ENCODE results near the gene BARD1.

Gene BARD1

DNA sequence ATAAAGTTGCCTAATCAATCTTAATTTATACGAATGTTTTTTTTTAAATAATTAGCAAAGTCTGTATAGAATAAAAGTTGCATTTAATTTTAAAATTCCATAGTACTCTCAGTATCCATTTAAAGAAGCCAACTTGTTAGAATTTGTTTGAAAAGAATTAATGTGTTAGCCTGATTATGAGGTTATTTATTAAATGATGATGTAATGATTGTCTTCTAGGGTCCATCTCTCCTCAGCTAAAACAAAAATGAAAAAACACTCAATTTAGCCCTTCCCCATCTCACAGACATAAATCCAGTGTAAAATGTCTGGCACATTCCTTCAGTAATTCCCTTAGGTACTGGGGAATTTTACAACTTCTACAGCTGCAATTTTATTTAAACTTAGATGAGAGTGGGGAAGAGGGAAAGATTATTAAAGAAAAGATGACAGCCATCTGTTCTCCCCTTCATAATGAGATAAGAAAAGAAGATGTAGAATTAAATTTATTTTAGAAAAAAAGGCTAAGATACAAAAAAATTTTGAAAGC is 68.6 kb downstream of the BARD1 start:
- no peak for ATAC-seq
- no peak for TF ChIP-seq ZFP3 (CRISPR knock-in tag; IDR thresholded peaks at IDR 0.05)
- no peak for TF ChIP-seq ISL1 (CRISPR knock-in tag; IDR thresholded peaks at IDR 0.05)
- TF ChIP-seq ZNF565 (CRISPR knock-in tag; conservative IDR thresholded peaks at IDR 0.05; ENCODE audit: low read depth), result no peak
- TF ChIP-seq CSDC2 (CRISPR knock-in tag; IDR thresholded peaks at IDR 0.05), result no peak
- TF ChIP-seq PPARA (CRISPR knock-in tag; IDR thresholded peaks at IDR 0.05; ENCODE audit: borderline replicate concordance), result no peak
- TF ChIP-seq, protein P1, sequence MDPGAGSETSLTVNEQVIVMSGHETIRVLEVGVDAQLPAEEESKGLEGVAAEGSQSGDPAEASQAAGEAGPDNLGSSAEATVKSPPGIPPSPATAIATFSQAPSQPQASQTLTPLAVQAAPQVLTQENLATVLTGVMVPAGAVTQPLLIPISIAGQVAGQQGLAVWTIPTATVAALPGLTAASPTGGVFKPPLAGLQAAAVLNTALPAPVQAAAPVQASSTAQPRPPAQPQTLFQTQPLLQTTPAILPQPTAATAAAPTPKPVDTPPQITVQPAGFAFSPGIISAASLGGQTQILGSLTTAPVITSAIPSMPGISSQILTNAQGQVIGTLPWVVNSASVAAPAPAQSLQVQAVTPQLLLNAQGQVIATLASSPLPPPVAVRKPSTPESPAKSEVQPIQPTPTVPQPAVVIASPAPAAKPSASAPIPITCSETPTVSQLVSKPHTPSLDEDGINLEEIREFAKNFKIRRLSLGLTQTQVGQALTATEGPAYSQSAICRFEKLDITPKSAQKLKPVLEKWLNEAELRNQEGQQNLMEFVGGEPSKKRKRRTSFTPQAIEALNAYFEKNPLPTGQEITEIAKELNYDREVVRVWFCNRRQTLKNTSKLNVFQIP (CRISPR knock-in tag; IDR thresholded peaks at IDR 0.05; ENCODE audit: borderline replicate concordance, low read depth), result no peak
- TF ChIP-seq TCF4 (CRISPR knock-in tag; IDR thresholded peaks at IDR 0.05; ENCODE audit: borderline replicate concordance), result no peak
- no peak for TF ChIP-seq ZNF8 (CRISPR knock-in tag; IDR thresholded peaks at IDR 0.05)
- TF ChIP-seq ZC3H10 (CRISPR knock-in tag; IDR thresholded peaks at IDR 0.05), result no peak

DNA sequence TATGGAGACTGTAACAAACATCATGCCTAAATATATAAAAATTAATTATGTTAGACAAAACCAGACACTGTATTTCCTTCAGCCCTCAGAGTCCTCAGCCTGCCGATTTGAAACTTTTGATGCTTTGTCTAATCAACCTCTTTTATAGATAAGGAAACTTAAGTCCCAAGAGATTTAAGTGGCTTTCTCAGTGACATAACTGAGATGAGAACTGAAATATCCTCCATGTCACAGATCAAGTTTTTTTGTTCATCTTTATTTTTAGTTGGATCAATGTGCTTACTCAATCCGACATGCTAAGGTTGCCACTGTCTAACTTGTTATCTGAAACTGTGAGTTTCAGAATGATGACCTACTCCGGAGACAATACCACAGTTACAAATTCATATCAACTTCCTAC is 72.3 kb downstream of the BARD1 start:
- no peak for ATAC-seq
- TF ChIP-seq RARB (CRISPR knock-in tag; IDR thresholded peaks at IDR 0.05) (no peak), PPARA (CRISPR knock-in tag; IDR thresholded peaks at IDR 0.05; ENCODE audit: borderline replicate concordance) (no peak), BACH2 (CRISPR knock-in tag; IDR thresholded peaks at IDR 0.05; ENCODE audit: borderline replicate concordance) (no peak), ESRRG (CRISPR knock-in tag; IDR thresholded peaks at IDR 0.05) (no peak), CSDC2 (CRISPR knock-in tag; IDR thresholded peaks at IDR 0.05) (no peak), ARNTL (CRISPR knock-in tag; IDR thresholded peaks at IDR 0.05; ENCODE audit: borderline replicate concordance, low read depth) (no peak), ZNF8 (CRISPR knock-in tag; IDR thresholded peaks at IDR 0.05) (no peak), GLIS3 (CRISPR knock-in tag; IDR thresholded peaks at IDR 0.05) (no peak), ZFP3 (CRISPR knock-in tag; IDR thresholded peaks at IDR 0.05) (no peak), ZNF70 (CRISPR knock-in tag; IDR thresholded peaks at IDR 0.05) (no peak), ISL1 (CRISPR knock-in tag; IDR thresholded peaks at IDR 0.05) (no peak), SNAI2 (CRISPR knock-in tag; IDR thresholded peaks at IDR 0.05) (no peak)
- TF ChIP-seq, protein P2, sequence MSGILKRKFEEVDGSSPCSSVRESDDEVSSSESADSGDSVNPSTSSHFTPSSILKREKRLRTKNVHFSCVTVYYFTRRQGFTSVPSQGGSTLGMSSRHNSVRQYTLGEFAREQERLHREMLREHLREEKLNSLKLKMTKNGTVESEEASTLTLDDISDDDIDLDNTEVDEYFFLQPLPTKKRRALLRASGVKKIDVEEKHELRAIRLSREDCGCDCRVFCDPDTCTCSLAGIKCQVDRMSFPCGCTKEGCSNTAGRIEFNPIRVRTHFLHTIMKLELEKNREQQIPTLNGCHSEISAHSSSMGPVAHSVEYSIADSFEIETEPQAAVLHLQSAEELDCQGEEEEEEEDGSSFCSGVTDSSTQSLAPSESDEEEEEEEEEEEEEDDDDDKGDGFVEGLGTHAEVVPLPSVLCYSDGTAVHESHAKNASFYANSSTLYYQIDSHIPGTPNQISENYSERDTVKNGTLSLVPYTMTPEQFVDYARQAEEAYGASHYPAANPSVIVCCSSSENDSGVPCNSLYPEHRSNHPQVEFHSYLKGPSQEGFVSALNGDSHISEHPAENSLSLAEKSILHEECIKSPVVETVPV (CRISPR knock-in tag; IDR thresholded peaks at IDR 0.05), result no peak
- TF ChIP-seq, protein P3, sequence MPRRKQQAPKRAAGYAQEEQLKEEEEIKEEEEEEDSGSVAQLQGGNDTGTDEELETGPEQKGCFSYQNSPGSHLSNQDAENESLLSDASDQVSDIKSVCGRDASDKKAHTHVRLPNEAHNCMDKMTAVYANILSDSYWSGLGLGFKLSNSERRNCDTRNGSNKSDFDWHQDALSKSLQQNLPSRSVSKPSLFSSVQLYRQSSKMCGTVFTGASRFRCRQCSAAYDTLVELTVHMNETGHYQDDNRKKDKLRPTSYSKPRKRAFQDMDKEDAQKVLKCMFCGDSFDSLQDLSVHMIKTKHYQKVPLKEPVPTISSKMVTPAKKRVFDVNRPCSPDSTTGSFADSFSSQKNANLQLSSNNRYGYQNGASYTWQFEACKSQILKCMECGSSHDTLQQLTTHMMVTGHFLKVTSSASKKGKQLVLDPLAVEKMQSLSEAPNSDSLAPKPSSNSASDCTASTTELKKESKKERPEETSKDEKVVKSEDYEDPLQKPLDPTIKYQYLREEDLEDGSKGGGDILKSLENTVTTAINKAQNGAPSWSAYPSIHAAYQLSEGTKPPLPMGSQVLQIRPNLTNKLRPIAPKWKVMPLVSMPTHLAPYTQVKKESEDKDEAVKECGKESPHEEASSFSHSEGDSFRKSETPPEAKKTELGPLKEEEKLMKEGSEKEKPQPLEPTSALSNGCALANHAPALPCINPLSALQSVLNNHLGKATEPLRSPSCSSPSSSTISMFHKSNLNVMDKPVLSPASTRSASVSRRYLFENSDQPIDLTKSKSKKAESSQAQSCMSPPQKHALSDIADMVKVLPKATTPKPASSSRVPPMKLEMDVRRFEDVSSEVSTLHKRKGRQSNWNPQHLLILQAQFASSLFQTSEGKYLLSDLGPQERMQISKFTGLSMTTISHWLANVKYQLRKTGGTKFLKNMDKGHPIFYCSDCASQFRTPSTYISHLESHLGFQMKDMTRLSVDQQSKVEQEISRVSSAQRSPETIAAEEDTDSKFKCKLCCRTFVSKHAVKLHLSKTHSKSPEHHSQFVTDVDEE (CRISPR knock-in tag; IDR thresholded peaks at IDR 0.05), result no peak
- TF ChIP-seq, protein P4, sequence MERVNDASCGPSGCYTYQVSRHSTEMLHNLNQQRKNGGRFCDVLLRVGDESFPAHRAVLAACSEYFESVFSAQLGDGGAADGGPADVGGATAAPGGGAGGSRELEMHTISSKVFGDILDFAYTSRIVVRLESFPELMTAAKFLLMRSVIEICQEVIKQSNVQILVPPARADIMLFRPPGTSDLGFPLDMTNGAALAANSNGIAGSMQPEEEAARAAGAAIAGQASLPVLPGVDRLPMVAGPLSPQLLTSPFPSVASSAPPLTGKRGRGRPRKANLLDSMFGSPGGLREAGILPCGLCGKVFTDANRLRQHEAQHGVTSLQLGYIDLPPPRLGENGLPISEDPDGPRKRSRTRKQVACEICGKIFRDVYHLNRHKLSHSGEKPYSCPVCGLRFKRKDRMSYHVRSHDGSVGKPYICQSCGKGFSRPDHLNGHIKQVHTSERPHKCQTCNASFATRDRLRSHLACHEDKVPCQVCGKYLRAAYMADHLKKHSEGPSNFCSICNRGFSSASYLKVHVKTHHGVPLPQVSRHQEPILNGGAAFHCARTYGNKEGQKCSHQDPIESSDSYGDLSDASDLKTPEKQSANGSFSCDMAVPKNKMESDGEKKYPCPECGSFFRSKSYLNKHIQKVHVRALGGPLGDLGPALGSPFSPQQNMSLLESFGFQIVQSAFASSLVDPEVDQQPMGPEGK (CRISPR knock-in tag; IDR thresholded peaks at IDR 0.05; ENCODE audit: borderline replicate concordance), result no peak
- TF ChIP-seq, protein P5, sequence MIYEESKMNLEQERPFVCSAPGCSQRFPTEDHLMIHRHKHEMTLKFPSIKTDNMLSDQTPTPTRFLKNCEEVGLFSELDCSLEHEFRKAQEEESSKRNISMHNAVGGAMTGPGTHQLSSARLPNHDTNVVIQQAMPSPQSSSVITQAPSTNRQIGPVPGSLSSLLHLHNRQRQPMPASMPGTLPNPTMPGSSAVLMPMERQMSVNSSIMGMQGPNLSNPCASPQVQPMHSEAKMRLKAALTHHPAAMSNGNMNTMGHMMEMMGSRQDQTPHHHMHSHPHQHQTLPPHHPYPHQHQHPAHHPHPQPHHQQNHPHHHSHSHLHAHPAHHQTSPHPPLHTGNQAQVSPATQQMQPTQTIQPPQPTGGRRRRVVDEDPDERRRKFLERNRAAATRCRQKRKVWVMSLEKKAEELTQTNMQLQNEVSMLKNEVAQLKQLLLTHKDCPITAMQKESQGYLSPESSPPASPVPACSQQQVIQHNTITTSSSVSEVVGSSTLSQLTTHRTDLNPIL (CRISPR knock-in tag; IDR thresholded peaks at IDR 0.05; ENCODE audit: low read depth), result no peak
- TF ChIP-seq, protein P1 (CRISPR knock-in tag; IDR thresholded peaks at IDR 0.05; ENCODE audit: borderline replicate concordance, low read depth), result no peak
